Measurements from ENCODE around the gene PGA5.
"Not testable (repeated sequence)": the region's sequence is repeated elsewhere in the genome, so short reads cannot be mapped to it uniquely, and the experiment has no call there.

PGA5 gene

DNA sequence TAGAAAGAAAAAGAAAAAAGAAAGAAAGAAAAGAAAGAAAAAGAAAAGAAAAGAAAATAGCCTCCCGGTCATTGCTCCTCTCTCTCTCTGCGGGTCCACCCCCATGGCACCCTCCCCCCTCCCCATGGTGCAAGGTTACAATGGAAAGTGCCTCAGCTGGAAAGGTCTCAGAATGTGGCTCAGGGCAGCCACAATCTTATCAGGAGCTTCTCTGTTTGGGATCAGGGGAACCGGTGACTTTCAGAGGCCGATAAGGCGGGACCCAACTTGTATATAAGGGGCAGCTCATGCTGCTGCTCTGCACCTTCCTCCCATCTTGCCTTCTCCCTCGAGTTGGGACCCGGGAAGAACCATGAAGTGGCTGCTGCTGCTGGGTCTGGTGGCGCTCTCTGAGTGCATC is at the start of gene PGA5:
PGA5 (plus strand) TSS at position 301 of the 400 bp plus-strand sequence; CDS start at position 353, 52 bp downstream.
- not testable (repeated sequence) for DNase-seq

DNA sequence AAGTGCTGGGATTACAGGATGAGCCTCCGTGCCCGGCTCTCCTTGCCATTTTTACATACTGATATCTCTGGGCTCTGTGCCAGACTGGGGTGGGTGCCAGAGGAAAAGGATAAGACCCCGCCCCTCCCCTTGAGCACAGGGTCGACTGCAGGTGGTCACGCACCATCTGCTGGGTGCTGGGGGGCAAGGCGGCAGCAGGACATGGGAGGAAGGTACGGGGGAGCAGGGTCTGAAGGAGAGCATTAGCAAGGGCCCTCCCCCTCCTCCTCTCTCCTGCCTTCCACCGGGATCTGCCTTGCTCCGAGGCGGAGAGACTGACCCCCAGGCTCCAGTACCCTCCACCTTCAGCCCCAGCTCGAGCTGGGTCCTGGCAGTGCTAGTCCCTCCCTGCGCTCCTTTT is 47.4 kb upstream of the PGA5 start:
- DNase-seq = no peak

DNA sequence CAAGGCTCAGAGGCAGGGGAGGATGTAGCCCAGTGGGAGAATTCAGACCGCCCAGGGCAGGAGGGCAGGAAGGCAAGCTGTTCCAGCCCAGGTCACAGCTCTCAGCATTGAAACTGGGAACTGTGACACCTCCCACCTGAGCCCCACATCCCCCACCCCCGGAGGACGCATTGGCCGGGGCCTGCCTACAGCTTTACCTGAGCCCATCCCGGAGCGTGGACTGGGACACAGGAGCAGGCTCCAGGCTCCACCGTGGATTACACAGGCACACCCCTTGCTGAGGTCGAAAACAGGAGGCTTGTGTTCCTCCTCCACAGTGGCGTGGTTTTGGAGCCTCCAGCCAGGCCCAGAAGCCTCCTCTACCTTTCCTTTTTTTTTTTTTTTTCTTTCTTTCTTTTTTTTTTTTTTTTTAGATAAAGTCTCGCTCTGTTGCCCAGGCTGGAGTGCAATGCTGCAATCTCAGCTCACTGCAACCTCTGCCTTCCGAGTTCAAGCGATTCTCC is 46.8 kb upstream of the PGA5 start:
- no peak for DNase-seq

DNA sequence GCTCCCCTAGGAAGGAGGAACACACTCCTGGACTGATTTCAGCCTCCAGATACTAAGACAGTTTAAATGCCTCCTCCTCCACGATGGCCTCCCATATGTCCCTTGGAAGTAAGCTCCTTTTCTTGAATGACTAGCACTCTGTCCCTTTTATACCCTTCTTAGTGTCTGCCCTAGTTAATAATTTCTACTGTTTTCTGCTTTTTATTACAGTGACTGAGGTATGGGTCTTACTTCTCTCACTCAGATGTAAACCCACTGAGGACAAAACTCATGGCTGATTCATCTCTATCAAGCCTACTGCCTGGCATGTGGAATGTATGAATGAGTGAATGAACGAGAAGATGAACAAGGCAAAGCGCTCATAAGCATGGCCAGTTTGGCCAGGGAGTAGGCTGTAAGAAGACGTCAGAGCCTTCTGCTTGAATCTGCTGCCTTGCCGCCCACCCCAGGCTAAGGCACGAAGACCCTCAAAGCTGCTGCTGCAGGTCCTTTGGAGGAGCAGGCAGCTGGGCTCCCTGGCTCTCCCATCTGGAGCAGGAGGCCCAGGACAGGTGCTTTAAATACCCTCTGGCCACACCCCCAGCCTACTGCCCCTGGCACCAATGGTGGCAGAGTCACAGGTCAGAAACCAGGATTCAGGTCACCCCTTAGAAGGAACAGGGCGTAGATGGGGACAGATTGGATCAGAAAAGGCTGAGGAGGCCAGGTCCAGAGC is 45.8 kb upstream of the PGA5 start:
- no peak for DNase-seq

DNA sequence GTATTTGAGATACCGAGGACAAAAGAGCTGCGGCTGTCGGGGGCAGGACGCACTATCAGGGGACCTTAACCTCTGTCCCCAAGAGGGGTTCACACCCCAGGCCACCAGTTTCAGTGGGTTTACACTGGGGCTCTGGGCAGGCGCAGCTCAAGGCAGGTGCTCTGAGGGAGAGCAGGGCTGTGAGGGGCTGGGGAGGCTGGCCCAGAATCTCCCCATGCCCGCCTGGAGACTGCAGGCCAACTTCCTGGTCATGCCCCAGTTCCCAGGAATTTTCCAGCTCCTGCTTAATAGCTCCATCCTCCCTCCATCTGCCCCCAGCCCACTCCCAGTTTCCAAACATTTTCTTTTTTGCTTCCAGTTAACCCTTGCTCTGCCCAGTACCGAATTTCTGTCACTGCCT is 45.3 kb upstream of the PGA5 start:
- DNase-seq = no peak

DNA sequence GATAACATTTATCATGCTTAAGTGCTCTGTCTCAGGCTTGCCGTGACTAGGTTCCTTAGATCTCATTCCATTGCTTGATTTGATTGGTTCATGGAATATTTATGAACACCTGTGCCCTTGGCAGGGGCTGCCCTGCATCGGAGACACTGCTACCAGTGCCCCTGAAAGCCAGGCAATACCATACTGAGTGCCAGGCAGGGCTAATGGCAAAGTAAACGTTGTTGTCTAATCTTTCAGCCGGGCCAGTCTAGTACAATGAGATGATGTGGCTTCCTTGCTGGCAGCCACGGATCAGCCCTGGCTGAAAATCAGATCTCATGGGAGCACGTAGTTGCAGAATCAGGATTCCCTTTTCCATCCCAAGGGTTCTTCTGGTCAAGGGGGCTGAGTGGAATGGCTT is 42.6 kb upstream of the PGA5 start:
- DNase-seq = no peak

DNA sequence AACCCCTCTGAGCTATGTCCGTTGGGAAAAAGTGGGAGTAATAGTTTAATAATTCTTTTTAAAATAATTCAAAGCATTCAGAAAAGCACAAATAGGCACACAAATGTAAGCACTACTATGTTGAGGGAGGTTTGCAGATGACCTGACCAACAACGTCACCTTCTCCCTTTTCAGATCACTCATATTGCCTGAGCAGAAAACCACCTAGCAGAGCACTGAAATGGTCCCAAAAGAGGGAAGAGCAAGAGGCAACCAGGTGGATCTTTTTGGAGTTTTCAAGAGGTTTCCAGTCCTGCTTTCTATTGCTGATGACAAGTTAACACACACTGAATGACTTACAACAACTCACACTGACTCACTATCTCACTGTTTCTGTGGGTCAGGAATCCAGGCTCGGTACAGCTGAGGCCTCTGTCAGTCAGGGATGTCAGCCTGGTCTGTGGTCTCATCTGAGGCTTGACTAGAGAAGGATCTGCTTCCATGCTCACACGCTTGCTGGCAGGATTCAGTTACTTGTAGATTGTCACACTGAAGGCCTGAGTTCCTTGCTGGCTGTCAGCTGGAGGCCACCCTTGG is 41.9 kb upstream of the PGA5 start:
- no peak for DNase-seq

DNA sequence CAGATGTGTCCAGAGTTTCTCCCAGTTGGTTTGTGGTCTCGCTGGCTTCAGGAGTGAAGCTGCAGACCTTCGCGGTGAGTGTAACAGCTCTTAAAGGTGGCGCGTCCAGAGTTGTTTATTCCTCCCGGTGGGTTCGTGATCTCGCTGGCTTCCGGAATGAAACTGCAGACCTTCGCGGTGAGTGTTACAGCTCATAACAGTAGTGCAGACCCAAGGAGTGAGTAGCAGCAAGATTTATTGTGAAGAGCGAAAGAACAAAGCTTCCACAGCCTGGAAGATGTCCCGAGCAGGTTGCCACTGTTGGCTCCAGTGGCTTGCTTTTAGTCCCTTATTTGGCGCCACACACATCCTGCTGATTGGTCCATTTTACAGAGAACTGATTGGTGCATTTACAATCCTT is 39.5 kb upstream of the PGA5 start:
- no peak for DNase-seq

DNA sequence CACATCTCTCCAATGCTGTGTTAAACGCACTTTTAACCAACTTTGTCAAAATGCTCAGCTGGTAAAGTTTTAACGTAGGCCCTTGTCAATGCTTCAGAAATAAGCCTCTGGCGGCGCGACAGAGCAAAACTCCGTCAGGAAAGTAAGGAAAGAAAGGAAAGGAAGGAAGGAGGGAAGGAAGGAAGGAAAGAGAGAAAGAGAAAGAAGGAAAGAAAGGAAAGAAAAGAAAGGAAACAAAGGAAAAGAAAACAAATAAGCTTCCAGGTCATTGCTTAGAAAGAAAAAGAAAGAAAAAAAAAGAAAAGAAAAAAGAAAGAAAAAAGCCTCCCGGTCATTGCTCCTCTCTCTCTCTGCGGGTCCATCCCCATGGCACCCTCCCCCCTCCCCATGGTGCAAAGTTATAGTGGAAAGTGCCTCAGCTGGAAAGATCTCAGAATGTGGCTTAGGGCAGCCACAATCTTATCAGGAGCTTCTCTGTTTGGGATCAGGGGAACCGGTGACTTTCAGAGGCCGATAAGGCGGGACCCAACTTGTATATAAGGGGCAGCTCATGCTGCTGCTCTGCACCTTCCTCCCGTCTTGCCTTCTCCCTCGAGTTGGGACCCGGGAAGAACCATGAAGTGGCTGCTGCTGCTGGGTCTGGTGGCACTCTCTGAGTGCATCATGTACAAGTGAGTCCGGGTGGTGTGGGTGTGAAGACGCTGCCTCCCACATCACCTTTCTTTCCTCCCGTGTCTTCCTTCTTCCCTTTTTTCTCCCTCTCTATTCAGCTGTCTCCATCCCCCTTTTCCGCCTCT is 37.8 kb upstream of the PGA5 start, which contains the start of gene PGA3:
PGA3 (plus strand) TSS at position 566 of the 797 bp plus-strand sequence; CDS start at position 616, 50 bp downstream.
- DNase-seq = not testable (repeated sequence)

DNA sequence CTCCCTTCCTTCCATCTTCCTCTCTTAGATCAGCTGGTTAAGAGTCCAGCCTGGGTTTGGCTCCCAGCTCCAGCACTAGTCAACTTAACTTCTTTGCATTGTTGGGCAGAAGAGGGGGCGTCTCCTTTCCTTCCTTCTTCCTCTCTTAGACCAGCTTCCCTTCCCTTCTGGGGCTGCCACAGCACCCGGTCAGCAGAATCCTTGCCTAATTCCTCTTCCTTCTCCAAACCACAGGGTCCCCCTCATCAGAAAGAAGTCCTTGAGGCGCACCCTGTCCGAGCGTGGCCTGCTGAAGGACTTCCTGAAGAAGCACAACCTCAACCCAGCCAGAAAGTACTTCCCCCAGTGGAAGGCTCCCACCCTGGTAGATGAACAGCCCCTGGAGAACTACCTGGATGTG is 37.1 kb upstream of the PGA5 start:
- not testable (repeated sequence) for DNase-seq

DNA sequence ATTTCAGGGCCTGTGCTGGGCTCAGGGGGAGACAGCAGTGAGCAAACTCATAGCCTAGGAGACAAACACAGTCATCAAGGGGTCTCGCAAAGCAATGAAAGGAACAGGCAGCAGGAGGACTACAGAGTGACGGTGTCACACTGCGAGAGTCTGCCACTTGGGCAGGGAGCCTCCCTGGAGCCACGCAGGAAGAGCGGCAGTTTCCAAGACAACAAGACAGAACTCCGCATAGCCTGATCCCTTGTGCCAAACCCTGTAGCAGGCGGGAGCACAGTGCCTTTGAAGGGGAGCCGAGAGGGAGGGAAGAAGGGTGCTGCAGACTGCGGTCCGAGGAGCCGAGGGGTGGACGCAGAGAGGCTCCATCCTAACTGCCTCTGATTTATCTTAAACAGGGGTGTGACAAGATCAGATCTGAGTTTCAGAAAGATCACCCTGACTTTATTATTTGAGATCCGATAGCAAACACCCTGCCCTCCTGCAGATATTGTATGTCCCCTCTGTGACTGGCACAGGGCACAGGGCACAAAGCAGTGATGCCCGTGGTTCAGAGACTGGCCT is 36.4 kb upstream of the PGA5 start:
- not testable (repeated sequence) for DNase-seq

DNA sequence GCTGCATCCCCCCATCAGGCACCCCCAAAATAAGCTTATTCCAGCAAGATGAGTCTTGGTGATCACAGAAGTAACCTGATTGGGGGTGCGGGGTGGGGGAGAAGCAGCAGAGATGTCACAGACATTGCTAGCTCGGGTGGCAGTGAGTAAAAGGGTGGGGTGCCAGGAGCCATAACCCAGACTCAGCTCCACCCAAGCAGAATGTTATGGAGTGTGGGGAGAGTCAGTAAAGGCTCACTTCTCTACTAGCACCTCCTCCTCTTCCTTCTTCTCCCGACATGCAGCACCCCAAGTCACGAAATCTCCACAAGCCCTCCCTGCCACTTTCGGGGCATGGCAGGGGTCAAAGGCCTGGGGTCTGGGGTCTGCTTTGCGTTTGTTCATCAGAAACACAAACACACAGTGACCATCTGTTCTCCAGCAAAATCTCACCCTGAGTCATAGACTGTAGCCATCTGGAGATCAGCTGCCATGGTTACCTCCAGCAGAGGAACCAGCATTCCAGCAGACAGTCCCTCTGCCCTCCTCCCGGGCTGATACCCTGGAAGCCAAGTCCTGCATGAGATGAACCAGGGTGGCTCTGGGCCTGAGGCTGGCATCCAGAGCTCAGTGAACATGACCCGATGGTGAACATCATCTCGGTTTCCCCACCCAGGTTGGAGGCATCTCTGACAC is 33.2 kb upstream of the PGA5 start:
- not testable (repeated sequence) for DNase-seq

DNA sequence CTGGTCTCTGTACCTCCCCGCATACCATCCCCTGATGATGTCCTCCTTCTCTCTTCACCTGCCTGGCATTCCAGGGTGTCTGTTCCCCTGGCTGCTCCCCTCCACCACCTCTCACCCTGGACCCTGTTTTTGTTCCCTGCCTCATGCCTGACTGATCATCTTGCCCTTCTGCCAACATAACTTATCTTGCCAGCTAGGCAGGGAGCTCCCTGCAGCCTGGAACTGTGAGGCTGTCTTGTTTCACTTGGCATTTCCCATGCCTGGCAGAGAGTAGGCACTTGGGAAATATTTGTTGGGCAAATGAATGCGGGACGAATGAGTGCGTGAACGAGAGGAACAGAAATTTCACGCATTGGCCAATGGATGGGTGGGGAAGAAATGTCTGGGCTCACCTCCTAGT is 30.3 kb upstream of the PGA5 start:
- not testable (repeated sequence) for DNase-seq

DNA sequence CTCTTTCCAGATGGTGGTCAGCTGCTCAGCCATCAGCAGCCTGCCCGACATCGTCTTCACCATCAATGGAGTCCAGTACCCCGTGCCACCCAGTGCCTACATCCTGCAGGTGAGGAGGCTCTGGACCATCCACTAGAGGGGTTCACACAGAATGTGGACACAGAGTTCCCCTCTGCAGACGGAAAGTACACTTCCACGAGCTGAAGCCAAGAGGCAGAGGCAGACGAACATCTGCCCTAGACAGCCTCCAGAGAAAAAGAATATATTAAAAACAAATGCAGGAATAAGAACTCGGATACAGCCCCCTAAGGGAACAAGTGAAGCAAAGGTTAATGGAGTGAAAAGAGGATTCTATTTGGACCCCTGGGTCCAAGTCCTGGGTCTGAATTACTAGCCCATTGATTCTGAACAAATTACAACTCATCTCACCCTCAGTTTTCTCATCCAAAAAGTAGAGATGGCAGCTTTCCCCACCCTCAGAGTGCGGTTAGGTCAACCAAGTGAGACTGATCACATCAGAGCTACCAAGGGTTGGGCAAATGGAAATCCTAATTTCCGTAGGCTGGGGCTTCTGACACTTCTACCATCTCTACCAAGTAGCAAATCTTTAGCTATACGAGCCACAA is 29.5 kb upstream of the PGA5 start:
- not testable (repeated sequence) for DNase-seq

DNA sequence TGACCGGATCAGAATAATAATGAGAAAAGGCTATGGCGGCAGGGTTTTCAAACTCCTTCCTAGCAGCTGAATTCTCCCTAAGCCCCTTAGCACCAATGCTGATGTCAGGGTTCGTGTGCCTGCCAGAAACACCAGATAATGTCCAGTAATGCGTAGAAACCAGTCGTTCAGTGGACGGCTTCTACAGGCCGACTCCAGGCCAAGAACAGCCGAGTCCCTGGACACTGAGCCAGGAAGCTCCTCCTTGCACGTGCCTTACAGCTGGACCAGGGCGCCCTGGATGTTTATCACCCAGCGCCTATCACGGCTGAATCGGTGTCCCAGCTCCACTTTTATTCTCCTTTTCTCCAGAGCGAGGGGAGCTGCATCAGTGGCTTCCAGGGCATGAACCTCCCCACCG is 28.8 kb upstream of the PGA5 start:
- not testable (repeated sequence) for DNase-seq

DNA sequence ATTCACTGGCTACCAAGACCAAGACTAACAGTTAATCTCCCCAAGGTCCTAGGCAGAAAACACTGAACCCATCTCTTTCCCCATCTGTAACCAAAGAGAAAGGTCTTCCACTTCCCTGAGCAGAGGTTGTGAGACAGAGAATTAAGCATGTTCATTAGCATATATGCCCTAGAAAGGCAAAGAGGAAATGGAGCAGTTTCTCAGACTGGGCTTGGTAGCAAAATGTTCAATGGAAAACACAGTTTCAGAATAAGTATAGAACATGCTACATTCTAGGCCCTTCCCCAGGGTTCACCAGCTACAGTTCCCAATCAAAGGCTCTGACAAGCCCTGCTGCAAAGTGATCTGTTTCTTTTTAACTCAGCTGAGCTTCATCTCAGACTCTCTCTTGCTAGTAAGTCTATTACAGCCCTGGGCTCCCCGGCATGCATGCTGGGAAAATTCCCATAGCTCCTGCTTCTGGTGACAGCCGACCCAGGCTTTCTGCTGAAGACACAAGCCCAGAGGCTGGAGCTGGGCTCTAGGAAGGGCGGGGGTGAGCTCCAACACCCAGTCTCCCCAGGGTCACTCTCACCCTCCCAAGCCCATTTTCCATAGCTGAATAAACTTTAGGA is 27.2 kb upstream of the PGA5 start:
- DNase-seq = not testable (repeated sequence)

DNA sequence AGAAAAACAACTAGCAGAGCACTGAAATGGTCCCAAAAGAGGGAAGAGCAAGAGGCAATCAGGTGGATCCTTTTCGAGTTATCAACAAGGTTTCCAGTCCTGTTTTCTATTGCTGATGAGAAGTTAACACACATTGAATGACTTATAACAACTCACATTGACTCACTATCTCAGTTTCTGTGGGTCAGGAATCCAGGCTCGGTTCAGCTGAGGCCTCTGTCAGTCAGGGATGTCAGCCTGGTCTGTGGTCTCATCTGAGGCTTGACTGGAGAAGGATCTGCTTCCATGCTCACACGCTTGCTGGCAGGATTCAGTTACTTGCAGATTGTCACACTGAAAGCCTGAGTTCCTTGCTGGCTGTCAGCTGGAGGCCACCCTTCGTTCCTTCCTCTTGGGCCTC is 22.7 kb upstream of the PGA5 start:
- DNase-seq = not testable (repeated sequence)

DNA sequence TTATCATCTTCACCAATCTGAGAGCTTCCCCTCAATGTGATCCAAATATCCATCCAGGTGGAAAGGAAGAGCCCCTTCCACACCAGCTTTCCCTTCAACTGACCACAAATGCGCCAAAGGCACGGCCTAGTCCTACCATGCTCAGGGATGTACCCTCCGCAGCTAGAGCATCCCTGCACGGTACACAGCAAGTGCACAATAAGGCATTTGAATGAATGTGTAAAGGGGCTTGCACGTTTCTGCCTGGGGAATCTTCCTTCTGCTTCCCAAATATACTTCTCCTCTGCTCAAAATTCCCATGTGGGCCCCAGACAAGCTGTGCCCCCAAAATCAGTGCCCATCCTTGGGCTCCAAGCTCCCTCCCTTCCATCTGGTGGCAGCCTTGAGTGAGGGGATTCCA is 22.0 kb upstream of the PGA5 start:
- not testable (repeated sequence) for DNase-seq

DNA sequence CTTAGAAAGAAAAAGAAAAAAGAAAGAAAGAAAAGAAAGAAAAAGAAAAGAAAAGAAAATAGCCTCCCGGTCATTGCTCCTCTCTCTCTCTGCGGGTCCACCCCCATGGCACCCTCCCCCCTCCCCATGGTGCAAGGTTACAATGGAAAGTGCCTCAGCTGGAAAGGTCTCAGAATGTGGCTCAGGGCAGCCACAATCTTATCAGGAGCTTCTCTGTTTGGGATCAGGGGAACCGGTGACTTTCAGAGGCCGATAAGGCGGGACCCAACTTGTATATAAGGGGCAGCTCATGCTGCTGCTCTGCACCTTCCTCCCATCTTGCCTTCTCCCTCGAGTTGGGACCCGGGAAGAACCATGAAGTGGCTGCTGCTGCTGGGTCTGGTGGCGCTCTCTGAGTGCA is 18.9 kb upstream of the PGA5 start, which contains the start of gene PGA4:
PGA4 (plus strand) TSS at position 301 of the 400 bp plus-strand sequence; CDS start at position 355, 54 bp downstream.
- DNase-seq = not testable (repeated sequence)

DNA sequence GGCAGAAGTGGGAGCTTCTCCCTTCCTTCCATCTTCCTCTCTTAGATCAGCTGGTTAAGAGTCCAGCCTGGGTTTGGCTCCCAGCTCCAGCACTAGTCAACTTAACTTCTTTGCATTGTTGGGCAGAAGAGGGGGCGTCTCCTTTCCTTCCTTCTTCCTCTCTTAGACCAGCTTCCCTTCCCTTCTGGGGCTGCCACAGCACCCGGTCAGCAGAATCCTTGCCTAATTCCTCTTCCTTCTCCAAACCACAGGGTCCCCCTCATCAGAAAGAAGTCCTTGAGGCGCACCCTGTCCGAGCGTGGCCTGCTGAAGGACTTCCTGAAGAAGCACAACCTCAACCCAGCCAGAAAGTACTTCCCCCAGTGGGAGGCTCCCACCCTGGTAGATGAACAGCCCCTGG is 18.3 kb upstream of the PGA5 start:
- not testable (repeated sequence) for DNase-seq

DNA sequence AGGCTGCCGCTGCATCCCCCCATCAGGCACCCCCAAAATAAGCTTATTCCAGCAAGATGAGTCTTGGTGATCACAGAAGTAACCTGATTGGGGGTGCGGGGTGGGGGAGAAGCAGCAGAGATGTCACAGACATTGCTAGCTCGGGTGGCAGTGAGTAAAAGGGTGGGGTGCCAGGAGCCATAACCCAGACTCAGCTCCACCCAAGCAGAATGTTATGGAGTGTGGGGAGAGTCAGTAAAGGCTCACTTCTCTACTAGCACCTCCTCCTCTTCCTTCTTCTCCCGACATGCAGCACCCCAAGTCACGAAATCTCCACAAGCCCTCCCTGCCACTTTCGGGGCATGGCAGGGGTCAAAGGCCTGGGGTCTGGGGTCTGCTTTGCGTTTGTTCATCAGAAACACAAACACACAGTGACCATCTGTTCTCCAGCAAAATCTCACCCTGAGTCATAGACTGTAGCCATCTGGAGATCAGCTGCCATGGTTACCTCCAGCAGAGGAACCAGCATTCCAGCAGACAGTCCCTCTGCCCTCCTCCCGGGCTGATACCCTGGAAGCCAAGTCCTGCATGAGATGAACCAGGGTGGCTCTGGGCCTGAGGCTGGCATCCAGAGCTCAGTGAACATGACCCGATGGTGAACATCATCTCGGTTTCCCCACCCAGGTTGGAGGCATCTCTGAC is 14.4 kb upstream of the PGA5 start:
- DNase-seq = not testable (repeated sequence)
